MV-4-11 (cell line): ENCODE data around the gene ALOX15B.

ENCODE experiments used
- DNase-seq: peaks from one replicate; lab custom pipeline; 2025; lab: John Stamatoyannopoulos, UW

Gene ALOX15B

GRCh38 chr17:8038954-8039610 is at the start of gene ALOX15B:
TSS of gene ALOX15B (plus strand) at chr17:8039059. CDS start at chr17:8039156, 97 bp downstream.
- DNase-seq, result no peak

- peak; percentile 78 for DNase-seq
Measured at GRCh38 chr17:7989781-7990655, 48.8 kb upstream of the ALOX15B start.

GRCh38 chr17:7992516-7992915 is 46.3 kb upstream of the ALOX15B start:
- DNase-seq, result peak; percentile 19

GRCh38 chr17:7992924-7993323 is 45.9 kb upstream of the ALOX15B start:
- DNase-seq, result peak; percentile 55

GRCh38 chr17:7993972-7994589 is 44.8 kb upstream of the ALOX15B start:
- no peak for DNase-seq

GRCh38 chr17:7995724-7996123 is 43.1 kb upstream of the ALOX15B start:
- DNase-seq, result no peak

GRCh38 chr17:7997186-7997585 is 41.7 kb upstream of the ALOX15B start:
- peak; percentile 45 for DNase-seq

GRCh38 chr17:8001976-8002720 is 36.7 kb upstream of the ALOX15B start, which contains the start of gene GUCY2D:
TSS of gene GUCY2D (plus strand) at chr17:8002615. CDS start at chr17:8003048, 433 bp downstream.
- DNase-seq, result peak; percentile 91

GRCh38 chr17:8002721-8003593 is 35.9 kb upstream of the ALOX15B start:
- no peak for DNase-seq

- DNase-seq, result no peak
Measured at GRCh38 chr17:8003594-8004181, 35.2 kb upstream of the ALOX15B start.

GRCh38 chr17:8004899-8005298 is 34.0 kb upstream of the ALOX15B start:
- DNase-seq, result peak; percentile 7

GRCh38 chr17:8005357-8005756 is 33.5 kb upstream of the ALOX15B start:
- no peak for DNase-seq

- DNase-seq, result peak; percentile 51
Measured at GRCh38 chr17:8005967-8006730, 32.7 kb upstream of the ALOX15B start.

GRCh38 chr17:8006836-8007680 is 31.8 kb upstream of the ALOX15B start:
- no peak for DNase-seq

GRCh38 chr17:8007836-8008235 is 31.0 kb upstream of the ALOX15B start:
- no peak for DNase-seq

- DNase-seq, result no peak
Measured at GRCh38 chr17:8012045-8012580, 26.7 kb upstream of the ALOX15B start.

GRCh38 chr17:8012996-8013640 is 25.7 kb upstream of the ALOX15B start:
- peak; percentile 82 for DNase-seq
